ENCODE measurements around the gene DPY30.

Gene DPY30

DNA sequence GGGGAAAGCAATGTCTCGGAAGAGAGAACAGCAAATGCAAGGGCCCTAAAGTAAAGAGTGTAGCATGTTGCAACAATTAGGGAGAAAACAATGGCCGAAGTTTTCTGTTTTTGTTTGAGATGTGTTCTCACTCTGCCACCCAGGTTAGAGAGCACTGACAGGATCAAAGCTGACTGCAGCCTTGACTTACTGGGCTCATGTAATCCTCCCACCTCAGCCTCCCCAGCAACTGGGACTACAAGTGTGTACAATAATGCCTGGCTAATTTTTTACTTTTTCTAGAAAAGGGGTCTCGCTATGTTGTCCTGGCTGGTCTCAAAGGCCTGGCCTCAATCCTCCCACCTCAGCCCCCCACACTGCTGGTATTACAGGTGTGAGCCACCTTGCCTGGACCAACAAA is 52.7 kb downstream of the DPY30 start:
- in situ Hi-C loops (cut with MboI; ENCODE audit: low sequenced_read_pairs, unreplicated experiment), result no loop called here
- no peak for DNase-seq (ENCODE audit: low spot score)
- TF ChIP-seq, protein P1, sequence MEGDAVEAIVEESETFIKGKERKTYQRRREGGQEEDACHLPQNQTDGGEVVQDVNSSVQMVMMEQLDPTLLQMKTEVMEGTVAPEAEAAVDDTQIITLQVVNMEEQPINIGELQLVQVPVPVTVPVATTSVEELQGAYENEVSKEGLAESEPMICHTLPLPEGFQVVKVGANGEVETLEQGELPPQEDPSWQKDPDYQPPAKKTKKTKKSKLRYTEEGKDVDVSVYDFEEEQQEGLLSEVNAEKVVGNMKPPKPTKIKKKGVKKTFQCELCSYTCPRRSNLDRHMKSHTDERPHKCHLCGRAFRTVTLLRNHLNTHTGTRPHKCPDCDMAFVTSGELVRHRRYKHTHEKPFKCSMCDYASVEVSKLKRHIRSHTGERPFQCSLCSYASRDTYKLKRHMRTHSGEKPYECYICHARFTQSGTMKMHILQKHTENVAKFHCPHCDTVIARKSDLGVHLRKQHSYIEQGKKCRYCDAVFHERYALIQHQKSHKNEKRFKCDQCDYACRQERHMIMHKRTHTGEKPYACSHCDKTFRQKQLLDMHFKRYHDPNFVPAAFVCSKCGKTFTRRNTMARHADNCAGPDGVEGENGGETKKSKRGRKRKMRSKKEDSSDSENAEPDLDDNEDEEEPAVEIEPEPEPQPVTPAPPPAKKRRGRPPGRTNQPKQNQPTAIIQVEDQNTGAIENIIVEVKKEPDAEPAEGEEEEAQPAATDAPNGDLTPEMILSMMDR (IDR thresholded peaks at IDR 0.05; ENCODE audit: borderline replicate concordance, control extremely low read depth, extremely low read depth, insufficient read depth, missing control alignments), result no peak

DNA sequence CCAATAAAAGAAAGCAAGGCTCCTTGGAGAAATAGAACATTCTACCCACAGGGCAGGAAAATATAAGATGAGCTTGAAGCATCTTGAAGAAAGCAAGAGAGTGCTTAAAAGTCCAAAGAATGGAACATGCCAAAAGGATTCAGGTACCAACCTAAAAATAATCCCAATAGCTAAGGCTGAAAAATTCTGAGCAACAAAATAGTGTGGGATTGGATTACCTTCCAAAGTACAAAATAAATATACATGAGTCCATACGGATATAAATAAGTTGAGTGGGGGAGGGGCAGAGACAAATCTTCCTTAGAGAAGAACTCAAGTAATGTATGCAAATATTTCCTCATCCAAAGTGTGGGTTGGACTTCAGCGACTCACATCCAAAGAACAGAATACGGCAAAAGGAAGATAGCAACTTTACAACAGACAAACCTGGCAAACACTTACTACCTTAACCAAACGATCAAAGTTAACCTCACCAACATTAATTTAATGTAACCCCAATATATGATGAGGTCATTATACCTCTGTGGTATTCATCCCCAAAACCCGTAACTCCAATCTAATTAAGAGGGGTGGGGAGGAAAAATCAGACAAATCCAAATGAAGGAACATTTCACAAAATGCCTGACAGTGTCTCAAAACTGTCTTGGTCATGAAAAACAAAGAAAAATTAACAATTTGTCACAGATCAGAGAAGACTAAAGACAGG is 55.7 kb downstream of the DPY30 start:
- in situ Hi-C loops (cut with MboI; ENCODE audit: low sequenced_read_pairs, unreplicated experiment), result no loop called here
- no peak for DNase-seq (ENCODE audit: low spot score)
- TF ChIP-seq, protein P1 (IDR thresholded peaks at IDR 0.05; ENCODE audit: borderline replicate concordance, control extremely low read depth, extremely low read depth, insufficient read depth, missing control alignments), result no peak

DNA sequence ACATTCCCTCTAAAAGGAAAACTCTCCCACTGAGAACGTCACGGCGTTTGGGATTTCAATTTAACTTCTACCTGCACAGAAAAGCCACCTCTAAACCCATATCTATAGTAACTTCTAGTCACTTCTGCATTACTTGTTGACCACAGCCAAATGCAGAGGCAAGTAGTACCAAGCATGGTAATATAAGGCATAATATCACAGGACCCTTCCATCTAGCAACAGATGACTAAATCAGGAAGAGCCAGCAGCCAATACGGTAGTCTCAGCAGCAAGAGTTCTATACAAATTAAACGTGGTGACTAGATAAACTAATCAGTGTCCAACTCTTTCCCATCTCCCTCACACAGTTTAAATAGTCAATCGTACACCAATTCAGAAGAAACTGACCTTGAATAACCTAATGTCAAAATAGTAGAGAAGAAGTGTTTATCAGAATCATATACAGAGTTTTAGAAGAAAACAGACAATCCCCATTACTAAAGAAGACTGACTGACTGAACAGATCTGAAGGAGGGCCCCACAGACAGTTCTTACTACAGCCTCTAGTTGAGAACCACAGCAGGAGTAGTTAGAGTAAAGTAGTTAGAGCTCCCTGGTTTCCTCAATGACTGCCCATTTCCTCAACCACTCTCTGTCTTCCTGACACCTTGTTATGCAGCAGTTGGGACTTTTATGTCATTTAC is 58.8 kb downstream of the DPY30 start:
- peak; percentile 82 for DNase-seq (ENCODE audit: low spot score)
- in situ Hi-C loops (cut with MboI; ENCODE audit: low sequenced_read_pairs, unreplicated experiment), result no loop called here
- TF ChIP-seq, protein P1 (IDR thresholded peaks at IDR 0.05; ENCODE audit: borderline replicate concordance, control extremely low read depth, extremely low read depth, insufficient read depth, missing control alignments), result no peak

DNA sequence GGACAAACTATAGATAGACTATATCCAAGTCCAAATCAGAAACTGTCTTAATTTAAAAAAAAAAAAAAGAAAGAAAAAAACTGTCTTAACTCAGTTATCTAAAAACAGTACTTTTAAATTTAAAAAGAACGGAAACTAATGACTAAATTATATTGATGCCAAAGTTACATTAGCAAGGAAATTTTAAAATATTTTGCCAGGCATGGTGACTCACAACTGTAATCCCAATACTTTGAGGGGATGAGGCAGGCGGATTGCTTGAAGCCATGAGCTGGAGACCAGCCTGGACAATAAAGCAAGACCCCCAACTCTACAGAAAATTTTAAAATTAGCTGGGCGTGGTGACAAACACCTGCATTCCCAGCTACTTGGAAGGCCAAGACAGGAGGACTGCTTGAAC is 59.6 kb downstream of the DPY30 start:
- DNase-seq (ENCODE audit: low spot score), result no peak
- in situ Hi-C loops (cut with MboI; ENCODE audit: low sequenced_read_pairs, unreplicated experiment), result no loop called here

DNA sequence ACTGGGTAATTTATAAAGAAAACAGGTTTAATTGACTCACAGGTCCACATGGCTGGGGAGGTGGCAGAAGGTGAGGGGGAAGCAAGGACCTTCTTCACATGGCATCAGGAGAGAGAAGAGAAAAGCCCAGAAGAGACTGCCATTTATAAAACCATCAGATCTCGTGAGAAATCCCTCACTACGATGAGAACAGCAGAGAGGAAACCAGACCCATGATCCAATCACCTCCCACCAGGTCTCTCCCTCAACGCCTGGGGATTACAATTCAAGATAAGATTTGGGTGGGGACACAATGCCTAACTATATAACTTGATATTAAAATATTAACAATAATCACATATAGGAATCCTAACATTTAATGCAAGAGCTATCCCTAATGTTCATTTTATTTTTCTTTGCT is 60.6 kb downstream of the DPY30 start:
- TF ChIP-seq, protein P1 (IDR thresholded peaks at IDR 0.05; ENCODE audit: borderline replicate concordance, control extremely low read depth, extremely low read depth, insufficient read depth, missing control alignments), result no peak
- in situ Hi-C loops (cut with MboI; ENCODE audit: low sequenced_read_pairs, unreplicated experiment), result no loop called here
- no peak for DNase-seq (ENCODE audit: low spot score)

More for the DNA sequence above, 59.6 kb downstream of the DPY30 start:
- TF ChIP-seq, protein P1 (IDR thresholded peaks at IDR 0.05; ENCODE audit: borderline replicate concordance, control extremely low read depth, extremely low read depth, insufficient read depth, missing control alignments), result no peak

DNA sequence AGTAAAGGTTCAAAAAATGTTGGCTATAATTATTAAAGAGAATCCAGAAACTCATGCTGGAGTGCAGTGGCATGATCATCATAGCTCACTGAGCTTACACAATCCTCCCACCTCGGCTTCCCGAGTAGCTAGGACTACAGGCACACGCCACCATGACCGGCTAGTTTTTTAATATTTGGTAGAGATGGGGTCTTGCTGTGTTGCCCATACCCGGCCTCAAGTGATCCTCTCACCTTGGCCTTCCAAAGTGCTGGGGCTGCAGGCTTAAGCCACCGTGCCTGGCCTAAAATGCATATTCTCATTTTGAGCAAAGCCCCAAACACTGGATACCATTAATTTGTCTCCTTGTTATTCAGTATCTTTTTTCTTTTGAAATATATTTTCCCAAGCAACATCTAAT is 61.2 kb downstream of the DPY30 start:
- TF ChIP-seq, protein P1 (IDR thresholded peaks at IDR 0.05; ENCODE audit: borderline replicate concordance, control extremely low read depth, extremely low read depth, insufficient read depth, missing control alignments), result no peak
- in situ Hi-C loops (cut with MboI; ENCODE audit: low sequenced_read_pairs, unreplicated experiment), result no loop called here
- DNase-seq (ENCODE audit: low spot score), result no peak
